ENCODE results near the gene KBTBD13.

- TF ChIP-seq, protein P1, sequence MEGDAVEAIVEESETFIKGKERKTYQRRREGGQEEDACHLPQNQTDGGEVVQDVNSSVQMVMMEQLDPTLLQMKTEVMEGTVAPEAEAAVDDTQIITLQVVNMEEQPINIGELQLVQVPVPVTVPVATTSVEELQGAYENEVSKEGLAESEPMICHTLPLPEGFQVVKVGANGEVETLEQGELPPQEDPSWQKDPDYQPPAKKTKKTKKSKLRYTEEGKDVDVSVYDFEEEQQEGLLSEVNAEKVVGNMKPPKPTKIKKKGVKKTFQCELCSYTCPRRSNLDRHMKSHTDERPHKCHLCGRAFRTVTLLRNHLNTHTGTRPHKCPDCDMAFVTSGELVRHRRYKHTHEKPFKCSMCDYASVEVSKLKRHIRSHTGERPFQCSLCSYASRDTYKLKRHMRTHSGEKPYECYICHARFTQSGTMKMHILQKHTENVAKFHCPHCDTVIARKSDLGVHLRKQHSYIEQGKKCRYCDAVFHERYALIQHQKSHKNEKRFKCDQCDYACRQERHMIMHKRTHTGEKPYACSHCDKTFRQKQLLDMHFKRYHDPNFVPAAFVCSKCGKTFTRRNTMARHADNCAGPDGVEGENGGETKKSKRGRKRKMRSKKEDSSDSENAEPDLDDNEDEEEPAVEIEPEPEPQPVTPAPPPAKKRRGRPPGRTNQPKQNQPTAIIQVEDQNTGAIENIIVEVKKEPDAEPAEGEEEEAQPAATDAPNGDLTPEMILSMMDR (IDR thresholded peaks at IDR 0.05 in 8 of 11, conservative IDR thresholded peaks at IDR 0.05 in 3 of 11): no peak
- TF ChIP-seq POLR2AphosphoS5 (IDR thresholded peaks at IDR 0.05) (no peak), POLR2A (IDR thresholded peaks at IDR 0.05) (no peak)
Observed at GRCh38 chr15:65056106-65056505, 20.4 kb upstream of the KBTBD13 start.

All from spleen (tissue), 7 donors.